GM12864 (cell line): ENCODE measurements around the gene GPR146.
"Not testable (repeated sequence)": the region's sequence is repeated elsewhere in the genome, so short reads cannot be mapped to it uniquely, and the experiment has no call there.

ENCODE experiments used
- DNase-seq: peaks from one replicate; pipeline ENCODE4 v3.0.0-alpha.2; 2011; ENCODE audit warnings: low read depth
- H3K4me3 ChIP-seq: 2 replicates; pipeline ENCODE4 v1.5.1; 2011; ENCODE audit warnings: mild to moderate bottlenecking, low read depth, low read length, control low read depth
- TF ChIP-seq, protein P1 (sequence below): IDR thresholded peaks from 2 replicates; pipeline ENCODE4 v1.5.1; 2011; ENCODE audit warnings: low read depth, mild to moderate bottlenecking, moderate library complexity, low read length, control low read depth, inconsistent platforms; ENCODE audit errors: missing control alignments

The GPR146 gene

DNA sequence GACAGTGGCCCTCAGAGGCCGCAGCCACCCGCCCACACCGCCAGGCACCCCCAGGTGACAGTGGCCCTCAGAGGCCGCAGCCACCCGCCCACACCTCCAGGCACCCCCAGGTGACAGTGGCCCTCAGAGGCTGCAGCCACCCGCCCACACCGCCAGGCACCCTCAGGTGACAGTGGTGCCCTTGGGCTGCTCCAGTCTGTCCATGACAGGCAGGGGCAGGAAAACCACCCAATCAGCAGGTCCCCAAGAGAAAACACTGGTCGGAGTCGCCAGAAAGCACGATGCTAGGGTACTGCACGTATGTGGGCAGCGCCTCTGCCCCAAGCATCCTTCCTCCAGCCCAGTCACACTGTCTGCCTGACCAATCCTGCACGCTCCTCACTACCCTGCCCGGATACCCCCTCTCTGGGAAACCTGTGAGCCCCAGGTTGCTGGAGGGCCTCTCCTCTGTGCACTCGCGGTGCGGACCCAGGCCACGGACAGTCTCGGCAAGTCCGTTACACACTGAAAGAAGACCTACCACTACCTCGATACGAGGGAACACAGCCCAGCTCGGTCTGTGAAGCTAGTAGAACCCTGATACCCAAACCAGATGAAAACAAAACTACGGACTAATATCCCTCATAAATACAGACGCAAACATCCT lies 11.7 kb upstream of the GPR146 start:
- TF ChIP-seq, protein P1, sequence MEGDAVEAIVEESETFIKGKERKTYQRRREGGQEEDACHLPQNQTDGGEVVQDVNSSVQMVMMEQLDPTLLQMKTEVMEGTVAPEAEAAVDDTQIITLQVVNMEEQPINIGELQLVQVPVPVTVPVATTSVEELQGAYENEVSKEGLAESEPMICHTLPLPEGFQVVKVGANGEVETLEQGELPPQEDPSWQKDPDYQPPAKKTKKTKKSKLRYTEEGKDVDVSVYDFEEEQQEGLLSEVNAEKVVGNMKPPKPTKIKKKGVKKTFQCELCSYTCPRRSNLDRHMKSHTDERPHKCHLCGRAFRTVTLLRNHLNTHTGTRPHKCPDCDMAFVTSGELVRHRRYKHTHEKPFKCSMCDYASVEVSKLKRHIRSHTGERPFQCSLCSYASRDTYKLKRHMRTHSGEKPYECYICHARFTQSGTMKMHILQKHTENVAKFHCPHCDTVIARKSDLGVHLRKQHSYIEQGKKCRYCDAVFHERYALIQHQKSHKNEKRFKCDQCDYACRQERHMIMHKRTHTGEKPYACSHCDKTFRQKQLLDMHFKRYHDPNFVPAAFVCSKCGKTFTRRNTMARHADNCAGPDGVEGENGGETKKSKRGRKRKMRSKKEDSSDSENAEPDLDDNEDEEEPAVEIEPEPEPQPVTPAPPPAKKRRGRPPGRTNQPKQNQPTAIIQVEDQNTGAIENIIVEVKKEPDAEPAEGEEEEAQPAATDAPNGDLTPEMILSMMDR: no peak
- no peak overlapping the region for H3K4me3 ChIP-seq
- no peak for DNase-seq

DNA sequence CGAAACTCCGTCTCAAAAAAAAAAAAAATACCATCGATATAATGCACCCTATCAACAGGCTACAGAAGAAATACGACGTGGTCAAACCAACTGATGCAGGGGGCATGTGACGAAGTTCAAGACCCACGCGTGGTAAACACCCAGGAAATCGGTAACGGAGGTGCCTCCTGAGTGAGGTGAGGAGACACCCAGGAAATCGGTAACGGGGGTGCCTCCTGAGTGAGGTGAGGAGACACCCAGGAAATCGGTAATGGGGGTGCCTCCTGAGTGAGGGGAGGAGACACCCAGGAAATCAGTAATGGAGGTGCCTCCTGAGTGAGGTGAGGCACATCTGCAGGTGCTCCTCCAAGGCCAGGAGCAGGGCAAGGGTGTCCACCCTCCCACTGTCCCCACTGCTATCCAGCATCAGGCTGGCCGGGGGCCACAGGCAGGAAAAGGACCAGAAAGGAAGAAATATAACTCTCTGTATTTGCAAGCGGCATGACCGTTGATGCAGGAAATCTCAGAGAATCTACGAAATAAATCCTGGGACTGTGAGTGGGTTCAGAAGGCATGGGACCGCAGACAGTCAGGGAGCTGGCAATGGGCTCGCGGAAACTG lies 10.7 kb upstream of the GPR146 start:
- no peak overlapping the region for H3K4me3 ChIP-seq
- DNase-seq: no peak
- TF ChIP-seq, protein P1: no peak

- not testable (repeated sequence) for DNase-seq, H3K4me3 ChIP-seq
These were observed 9.6 kb upstream of the GPR146 start for GRCh38 chr7:1034769-1035168.

DNA sequence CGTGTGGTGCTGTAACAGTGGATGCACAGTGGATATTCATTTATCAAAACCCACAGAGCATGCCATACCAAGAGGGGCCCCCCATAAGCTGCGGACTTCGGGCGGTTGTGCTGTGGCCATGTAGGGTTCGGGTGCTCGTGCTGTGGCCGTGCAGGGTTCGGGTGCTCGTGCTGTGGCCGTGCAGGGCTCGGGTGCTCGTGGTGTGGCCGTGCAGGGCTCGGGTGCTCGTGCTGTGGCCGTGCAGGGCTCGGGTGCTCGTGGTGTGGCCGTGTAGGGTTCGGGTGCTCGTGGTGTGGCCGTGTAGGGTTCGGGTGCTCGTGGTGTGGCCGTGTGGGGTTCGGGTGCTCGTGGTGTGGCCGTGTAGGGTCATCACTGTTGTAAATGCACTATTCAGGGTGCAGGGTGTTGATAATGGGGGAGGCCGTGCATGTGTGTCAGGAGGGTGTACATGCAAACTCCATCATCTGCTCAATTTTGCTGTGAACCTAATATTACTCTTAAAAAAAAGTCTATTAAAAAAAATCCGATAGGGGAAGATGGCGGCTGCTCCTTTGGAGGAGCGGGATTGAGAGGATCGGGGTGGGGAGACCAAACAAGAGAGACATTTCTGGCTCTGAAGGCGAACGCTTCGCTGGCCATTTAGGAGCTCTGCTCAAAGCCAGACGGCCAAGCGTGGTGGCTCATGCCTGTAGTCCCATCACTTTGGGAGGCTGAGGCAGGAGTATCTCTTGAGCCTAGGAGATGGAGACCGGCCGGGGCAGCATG lies 8.0 kb upstream of the GPR146 start:
- not testable (repeated sequence) for DNase-seq, H3K4me3 ChIP-seq

GRCh38 chr7:1040233-1040632 lies 4.1 kb upstream of the GPR146 start:
- not testable (repeated sequence) for DNase-seq, H3K4me3 ChIP-seq

GRCh38 chr7:1040790-1041189 lies 3.6 kb upstream of the GPR146 start:
- TF ChIP-seq, protein P1: no peak
- no peak for DNase-seq
- no peak overlapping the region for H3K4me3 ChIP-seq

DNA sequence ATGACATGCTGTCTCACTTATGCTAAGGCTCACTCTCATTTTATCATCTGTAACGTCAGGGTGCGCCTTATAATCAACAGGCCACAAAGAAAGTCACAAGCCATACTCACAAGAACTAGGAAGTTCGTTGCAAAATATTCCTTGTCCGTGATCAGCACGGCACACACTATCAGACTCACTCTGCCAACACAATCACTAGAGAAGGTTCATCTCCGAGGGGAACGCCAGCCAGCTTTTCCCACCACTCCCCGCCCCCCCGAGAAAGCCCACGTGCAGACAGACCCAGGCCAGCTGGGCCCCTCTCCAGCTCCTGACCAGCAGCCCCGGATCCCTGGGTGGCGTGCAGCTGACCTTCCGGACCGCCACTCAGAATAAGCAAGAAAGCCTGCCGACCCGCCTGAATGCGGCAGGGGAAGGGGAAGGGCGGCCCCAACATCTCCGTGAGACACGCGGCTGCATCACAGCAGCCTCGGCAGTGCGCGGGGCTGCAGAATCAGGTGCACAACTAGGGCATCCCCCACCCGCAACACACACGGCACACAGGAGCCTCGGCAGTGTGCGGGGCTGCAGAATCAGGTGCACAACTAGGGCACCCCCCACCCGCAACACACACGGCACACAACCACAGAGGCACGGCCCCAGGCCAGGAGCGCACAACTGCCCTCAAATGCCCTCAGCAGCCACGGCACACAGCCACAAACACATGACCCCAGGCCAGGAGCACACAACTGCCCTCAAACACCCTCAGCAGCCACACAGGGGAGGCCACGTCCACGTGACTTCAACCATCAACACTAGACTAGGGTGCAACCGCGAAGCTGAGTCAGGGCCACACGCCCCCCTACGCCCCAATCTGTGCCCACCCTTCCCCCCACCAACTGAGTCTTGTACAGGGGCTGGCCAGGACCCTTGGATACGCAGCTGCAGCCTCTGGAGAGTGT lies 2.5 kb upstream of the GPR146 start:
- DNase-seq: no peak
- no peak overlapping the region for H3K4me3 ChIP-seq
- TF ChIP-seq, protein P1: no peak

- H3K4me3 ChIP-seq: no peak overlapping the region
- TF ChIP-seq, protein P1: no peak
- no peak for DNase-seq
These were observed 1.9 kb upstream of the GPR146 start for GRCh38 chr7:1042492-1042833.
